Esophagus muscularis mucosa (tissue), 4 donors: ENCODE results near the gene EXOSC5.
"Not testable (repeated sequence)": the region's sequence is repeated elsewhere in the genome, so short reads cannot be mapped to it uniquely, and the experiment has no call there.

ENCODE experiments used
- CTCF ChIP-seq, 3 experiments: fragments of 200-600 bp in 2 of 3; fragments of 450-650 bp in 1 of 3; sonication (generic) in 2 of 3; IDR thresholded peaks; one replicate each; pipeline ENCODE4 v1.5.1; 2017 to 2019; ENCODE audit warnings: antibody characterized with exemption in 3 of 3, mild to moderate bottlenecking in 2 of 3, moderate library complexity in 1 of 3
- EP300 ChIP-seq: sonication (generic); formaldehyde crosslinking; IDR thresholded peaks from one replicate; pipeline ENCODE4 v1.6.1; 2017; ENCODE audit warnings: antibody characterized with exemption
- POLR2A ChIP-seq: fragments of 450-650 bp; IDR thresholded peaks from one replicate; pipeline ENCODE4 v1.6.1; 2017; ENCODE audit warnings: antibody characterized with exemption, moderate library complexity, mild to moderate bottlenecking, low read depth
- POLR2AphosphoS5 ChIP-seq, 2 donors: sonication (generic); formaldehyde crosslinking; IDR thresholded peaks; one replicate each; pipeline ENCODE4 v1.6.1; 2017; ENCODE audit warnings: antibody characterized with exemption in 2 of 2

- not testable (repeated sequence) for TF ChIP-seq EP300; CTCF (IDR thresholded peaks at IDR 0.05); POLR2A; POLR2AphosphoS5 (IDR thresholded peaks at IDR 0.05)
These were observed 15.6 kb downstream of the EXOSC5 start for GRCh38 chr19:41381536-41381935.
